Activated B cell treated with CpG ODN at 0.5 μM for 24 hours (primary cell): ENCODE measurements around the gene USP26. TPM values are rescaled to one million over a fixed set of nuclear protein-coding genes. Genes with fewer than 3 reads are reported as not detected.
"Not testable (repeated sequence)": the region's sequence is repeated elsewhere in the genome, so short reads cannot be mapped to it uniquely, and the experiment has no call there.

Source experiments
- ATAC-seq: fragments of 200-7000 bp; cut with Tn5 transposase; one replicate; pipeline ENCODE4 v1.10.0; 2021; ENCODE audit warnings: low read depth, mild to moderate bottlenecking, moderate library complexity
- CTCF ChIA-PET: fragments of 350-600 bp; sonication (Branson Sonifier 250); formaldehyde crosslinking; loops from one replicate; lab custom pipeline; 2021; ENCODE audit warnings: antibody characterized with exemption; lab: Charles Lee
- POLR2A ChIA-PET: fragments of 350-600 bp; sonication (Branson Sonifier 250); formaldehyde crosslinking; loops from one replicate; lab custom pipeline; 2021; ENCODE audit warnings: antibody characterized with exemption; lab: Charles Lee
- DNase-seq: peaks from one replicate; pipeline ENCODE4 v3.0.0; 2022
- H3K27ac Mint-ChIP-seq: one replicate; pipeline ENCODE4 v1.8.0; 2020; ENCODE audit warnings: mixed read lengths
- H3K27me3 Mint-ChIP-seq: one replicate; pipeline ENCODE4 v1.8.0; 2021; ENCODE audit warnings: mixed read lengths
- H3K36me3 Mint-ChIP-seq: one replicate; pipeline ENCODE4 v1.8.0; 2021; ENCODE audit warnings: low read depth, mixed read lengths
- H3K4me1 Mint-ChIP-seq: one replicate; pipeline ENCODE4 v1.8.0; 2021; ENCODE audit warnings: mixed read lengths
- H3K4me3 Mint-ChIP-seq: one replicate; pipeline ENCODE4 v1.8.0; 2020; ENCODE audit warnings: mild to moderate bottlenecking, mixed read lengths
- H3K9me3 Mint-ChIP-seq: one replicate; pipeline ENCODE4 v1.8.0; 2020; ENCODE audit warnings: mixed read lengths
- CTCF ChIP-seq: fragments of 200-600 bp; IDR thresholded peaks from one replicate; pipeline ENCODE4 v1.8.0; 2022; ENCODE audit warnings: antibody characterized with exemption, mild to moderate bottlenecking
- intact Hi-C: fragments of 100-400 bp; cut with micrococcal nuclease; formaldehyde crosslinking; loops from one replicate; pipeline ENCODE4 v1.15.1; 2024
- total RNA-seq: library from RNA; stranded (reverse); gene quantifications from 2 replicates; pipeline ENCODE4 v1.2.3, GENCODE V29; 2022

Gene USP26
- total RNA-seq, 1 donor from 2014 or later = not detected

- ChIA-PET CTCF (no interaction called here), POLR2A (no interaction called here)
- H3K27ac Mint-ChIP-seq = no peak overlapping the region
- DNase-seq (no peak), ATAC-seq (no peak)
- no peaks in the 10 kb centered on the region for H3K4me1 Mint-ChIP-seq
- H3K9me3 Mint-ChIP-seq = no peaks in the 10 kb centered on the region
- no peaks in the 10 kb centered on the region for H3K36me3 Mint-ChIP-seq
- no peaks in the 10 kb centered on the region for H3K27me3 Mint-ChIP-seq
- no peak for TF ChIP-seq CTCF
- H3K4me3 Mint-ChIP-seq = no peak overlapping the region
- intact Hi-C loops = no loop called here
These were observed 106.1 kb downstream of the USP26 start for GRCh38 chrX:132990835-132991234.

GRCh38 chrX:132986556-132986955 lies 110.4 kb downstream of the USP26 start:
- DNase-seq (no peak), ATAC-seq (no peak)
- intact Hi-C loops = no loop called here
- Mint-ChIP-seq H3K36me3 (no peaks in the 10 kb centered on the region), H3K9me3 (no peaks in the 10 kb centered on the region), H3K27ac (no peak overlapping the region), H3K4me1 (no peaks in the 10 kb centered on the region), H3K4me3 (no peak overlapping the region), H3K27me3 (no peaks in the 10 kb centered on the region)
- ChIA-PET CTCF (no interaction called here), POLR2A (no interaction called here)
- no peak for TF ChIP-seq CTCF

- CTCF ChIA-PET = no interaction called here
- POLR2A ChIA-PET = no interaction called here
- Mint-ChIP-seq H3K27ac (no peak overlapping the region), H3K4me3 (no peak overlapping the region), H3K9me3 (peaks cover 2% of the 10 kb centered on the region), H3K27me3 (no peaks in the 10 kb centered on the region), H3K36me3 (no peaks in the 10 kb centered on the region), H3K4me1 (no peaks in the 10 kb centered on the region)
- DNase-seq = no peak
- TF ChIP-seq CTCF = no peak
- no peak for ATAC-seq
- intact Hi-C loops = no loop called here
These were observed 112.8 kb downstream of the USP26 start for GRCh38 chrX:132984058-132984650.

- CTCF ChIA-PET = no interaction called here
These were observed 113.4 kb downstream of the USP26 start for GRCh38 chrX:132983496-132983895.

GRCh38 chrX:132980035-132980434 lies 116.9 kb downstream of the USP26 start:
- H3K27ac Mint-ChIP-seq, intact Hi-C loops, H3K27me3 Mint-ChIP-seq, H3K9me3 Mint-ChIP-seq, H3K4me1 Mint-ChIP-seq, DNase-seq, POLR2A ChIA-PET, H3K36me3 Mint-ChIP-seq, H3K4me3 Mint-ChIP-seq, CTCF ChIA-PET, ATAC-seq: not testable (repeated sequence)

More at GRCh38 chrX:132983496-132983895, 113.4 kb downstream of the USP26 start:
- H3K9me3 Mint-ChIP-seq = peaks cover 2% of the 10 kb centered on the region
- no peak overlapping the region for H3K4me3 Mint-ChIP-seq
- H3K4me1 Mint-ChIP-seq = no peaks in the 10 kb centered on the region
- DNase-seq = no peak
- H3K27ac Mint-ChIP-seq = no peak overlapping the region
- TF ChIP-seq CTCF = no peak
- no peaks in the 10 kb centered on the region for H3K27me3 Mint-ChIP-seq
- POLR2A ChIA-PET = no interaction called here
- no peaks in the 10 kb centered on the region for H3K36me3 Mint-ChIP-seq
- no peak for ATAC-seq
- intact Hi-C loops = no loop called here

Other genes starting within 250 kb of the USP26 start
- gene HS6ST2, start 138.5 kb downstream of the USP26 start, total RNA-seq = not detected in 2 replicates
- not detected in 2 replicates for gene TFDP3, start 121.2 kb upstream of the USP26 start, total RNA-seq